Measurements from ENCODE around the gene TAL1.

TAL1 gene

GRCh38 chr1:47182676-47183235 is 49.3 kb downstream of the TAL1 start:
- ATAC-seq, result no peak
- TF ChIP-seq CSRNP3 (CRISPR knock-in tag; IDR thresholded peaks at IDR 0.05) (no peak), ZFP30 (CRISPR knock-in tag; IDR thresholded peaks at IDR 0.05) (no peak)

- ATAC-seq, result no peak
- TF ChIP-seq TCF4 (CRISPR knock-in tag; IDR thresholded peaks at IDR 0.05; ENCODE audit: borderline replicate concordance), result no peak
- TF ChIP-seq SNAI2 (CRISPR knock-in tag; IDR thresholded peaks at IDR 0.05), result no peak
These were observed 49.9 kb downstream of the TAL1 start for GRCh38 chr1:47181955-47182675.

- TF ChIP-seq ZC3H10 (CRISPR knock-in tag; IDR thresholded peaks at IDR 0.05), result no peak
- no peak for TF ChIP-seq POU6F1 (CRISPR knock-in tag; IDR thresholded peaks at IDR 0.05; ENCODE audit: borderline replicate concordance, low read depth)
- TF ChIP-seq ARNTL (CRISPR knock-in tag; IDR thresholded peaks at IDR 0.05; ENCODE audit: borderline replicate concordance, low read depth), result no peak
- no peak for TF ChIP-seq OSR1 (CRISPR knock-in tag; IDR thresholded peaks at IDR 0.05)
- no peak for TF ChIP-seq BACH2 (CRISPR knock-in tag; IDR thresholded peaks at IDR 0.05; ENCODE audit: borderline replicate concordance)
- no peak for TF ChIP-seq TOX (CRISPR knock-in tag; IDR thresholded peaks at IDR 0.05; ENCODE audit: borderline replicate concordance)
- no peak for TF ChIP-seq RARB (CRISPR knock-in tag; IDR thresholded peaks at IDR 0.05)
- TF ChIP-seq SNAI2 (CRISPR knock-in tag; IDR thresholded peaks at IDR 0.05), result no peak
- TF ChIP-seq ESRRG (CRISPR knock-in tag; IDR thresholded peaks at IDR 0.05), result no peak
- TF ChIP-seq CSDC2 (CRISPR knock-in tag; IDR thresholded peaks at IDR 0.05), result no peak
- no peak for TF ChIP-seq CREB5 (CRISPR knock-in tag; IDR thresholded peaks at IDR 0.05; ENCODE audit: low read depth)
These were observed 50.7 kb downstream of the TAL1 start for GRCh38 chr1:47181095-47181954.

GRCh38 chr1:47180603-47181094 is 51.4 kb downstream of the TAL1 start:
- TF ChIP-seq ZFP3 (CRISPR knock-in tag; IDR thresholded peaks at IDR 0.05), result no peak
- no peak for TF ChIP-seq OSR1 (CRISPR knock-in tag; IDR thresholded peaks at IDR 0.05)
- TF ChIP-seq ZC3H10 (CRISPR knock-in tag; IDR thresholded peaks at IDR 0.05), result no peak
- TF ChIP-seq TOX (CRISPR knock-in tag; IDR thresholded peaks at IDR 0.05; ENCODE audit: borderline replicate concordance), result no peak
- TF ChIP-seq ESRRG (CRISPR knock-in tag; IDR thresholded peaks at IDR 0.05), result no peak
- no peak for TF ChIP-seq CREB5 (CRISPR knock-in tag; IDR thresholded peaks at IDR 0.05; ENCODE audit: low read depth)
- no peak for TF ChIP-seq CSRNP3 (CRISPR knock-in tag; IDR thresholded peaks at IDR 0.05)
- no peak for ATAC-seq

More at GRCh38 chr1:47181095-47181954, 50.7 kb downstream of the TAL1 start:
- ATAC-seq, result no peak
